ENCODE results near the gene PON3. TPM values are rescaled to one million over a fixed set of nuclear protein-coding genes. Genes with fewer than 3 reads are reported as not detected.

Gene PON3
- total and polyA plus RNA-seq, 4 experiments from 2014 or later: not detected

DNA sequence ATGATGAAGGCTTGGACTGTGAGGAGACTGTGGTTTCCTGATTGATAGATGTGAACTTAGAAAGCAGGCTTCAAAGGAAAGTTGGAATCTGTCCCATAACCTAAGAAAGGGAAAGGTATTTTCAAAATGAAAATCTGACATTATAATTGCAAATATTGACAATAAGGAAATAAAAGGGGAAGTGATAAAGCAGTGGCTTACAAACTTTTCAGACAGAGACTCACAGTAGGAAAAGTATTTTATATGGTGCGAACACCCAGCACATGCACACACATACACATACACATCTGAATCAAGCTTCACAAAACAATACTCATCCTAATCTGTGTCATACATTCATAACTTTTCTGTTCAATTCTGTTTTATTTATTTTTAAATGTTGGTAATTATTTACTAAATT, 76.6 kb downstream of the PON3 start:
- POLR2A ChIA-PET (ENCODE audit: partially characterized antibody): no interaction called here
- H3K27me3 Mint-ChIP-seq: peaks cover 0 to 3% of the 10 kb centered on the region in 2 donors
- no peak overlapping the region for H3K27ac Mint-ChIP-seq
- Histone ChIP-seq H3K27me3 (ENCODE audit: insufficient read depth, low read length) (no peaks in the 10 kb centered on the region), H3K4me1 (ENCODE audit: insufficient read depth, low read length) (no peaks in the 10 kb centered on the region), H3K27ac (ENCODE audit: low read depth, low read length) (no peak overlapping the region), H3K36me3 (ENCODE audit: insufficient read depth, low read length) (no peaks in the 10 kb centered on the region), H3K9me3 (ENCODE audit: control insufficient read depth in 1 of 2, low read length in 2 of 2) (no peaks in the 10 kb centered on the region), H3K4me3 (ENCODE audit: low read length in 2 of 2) (no peak overlapping the region)
- CTCF ChIA-PET (ENCODE audit: partially characterized antibody): no interaction called here
- no peak for DNase-seq
- no peaks in the 10 kb centered on the region for H3K36me3 Mint-ChIP-seq
- H3K4me1 Mint-ChIP-seq: no peaks in the 10 kb centered on the region
- no peak overlapping the region for H3K4me3 Mint-ChIP-seq
- intact Hi-C loops (cut with micrococcal nuclease): no loop called here
- no peaks in the 10 kb centered on the region for H3K9me3 Mint-ChIP-seq

DNA sequence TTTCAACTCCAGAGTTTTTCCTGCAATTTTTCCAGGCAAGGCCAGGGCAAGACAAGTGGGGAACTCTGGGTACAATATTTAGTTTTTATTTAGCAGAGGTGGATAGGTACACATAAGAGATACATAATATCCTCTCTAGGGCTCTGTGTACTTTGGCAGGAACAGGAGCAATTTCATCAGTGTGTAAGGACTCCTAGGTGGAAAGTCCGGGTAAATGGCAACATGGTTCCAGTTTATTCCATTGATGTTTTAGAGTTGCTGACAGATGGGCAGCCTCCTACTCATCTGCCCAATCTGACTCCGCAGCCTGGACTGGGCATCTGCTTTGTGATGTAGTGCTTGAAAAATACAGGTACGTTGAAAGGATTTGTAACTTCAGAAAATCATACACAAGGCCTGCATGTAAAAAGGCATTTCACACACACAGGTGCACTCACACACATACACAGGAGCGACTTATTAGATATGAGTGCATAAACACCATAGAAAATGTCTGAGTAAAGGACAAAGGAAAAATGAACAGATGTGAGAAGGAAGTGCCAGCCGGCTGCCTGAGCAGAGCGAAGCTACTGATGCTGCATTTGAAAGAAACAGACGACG, 77.6 kb downstream of the PON3 start:
- CTCF ChIA-PET (ENCODE audit: partially characterized antibody): no interaction called here
- H3K9me3 Mint-ChIP-seq: peaks cover 0 to 2% (median 0%) of the 10 kb centered on the region in 8 donors
- peaks cover 0 to 3% of the 10 kb centered on the region in 2 donors for H3K27me3 Mint-ChIP-seq
- no peak overlapping the region for H3K27ac Mint-ChIP-seq
- H3K4me3 ChIP-seq (ENCODE audit: low read length in 2 of 2): no peak overlapping the region
- intact Hi-C loops (cut with micrococcal nuclease): no loop called here
- H3K36me3 ChIP-seq (ENCODE audit: insufficient read depth, low read length): no peaks in the 10 kb centered on the region
- POLR2A ChIA-PET (ENCODE audit: partially characterized antibody): no interaction called here
- peaks cover 0 to 2% (median 0%) of the 10 kb centered on the region in 4 donors for H3K4me1 Mint-ChIP-seq
- H3K36me3 Mint-ChIP-seq: no peaks in the 10 kb centered on the region
- H3K27me3 ChIP-seq (ENCODE audit: insufficient read depth, low read length): no peaks in the 10 kb centered on the region
- DNase-seq: no peak
- H3K27ac ChIP-seq (ENCODE audit: low read depth, low read length): no peak overlapping the region
- no peaks in the 10 kb centered on the region for H3K9me3 ChIP-seq (ENCODE audit: control insufficient read depth in 1 of 2, low read length in 2 of 2)
- H3K4me1 ChIP-seq (ENCODE audit: insufficient read depth, low read length): no peaks in the 10 kb centered on the region
- no peak overlapping the region for H3K4me3 Mint-ChIP-seq

DNA sequence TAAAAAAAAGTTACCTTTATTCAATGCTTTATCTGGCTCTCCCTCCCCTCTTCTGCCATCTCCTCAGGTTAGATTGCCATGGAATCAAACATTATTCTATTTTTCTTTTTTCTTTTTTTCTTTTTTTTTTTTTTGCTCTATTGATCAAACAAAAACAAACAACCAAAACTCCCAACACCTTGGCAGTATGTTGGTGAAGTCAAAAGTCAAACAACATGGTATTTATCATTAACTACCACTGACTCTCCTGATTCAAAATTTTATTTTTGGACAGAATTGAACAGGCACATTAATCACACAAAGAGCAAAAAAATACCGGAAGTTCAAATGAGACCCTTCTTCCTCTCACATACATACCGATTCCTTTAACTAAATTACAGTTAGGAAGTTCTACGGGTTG, 78.2 kb downstream of the PON3 start:
- no peaks in the 10 kb centered on the region for H3K36me3 Mint-ChIP-seq
- Histone ChIP-seq H3K4me1 (ENCODE audit: insufficient read depth, low read length) (no peaks in the 10 kb centered on the region), H3K4me3 (ENCODE audit: low read length in 2 of 2) (no peak overlapping the region), H3K27me3 (ENCODE audit: insufficient read depth, low read length) (no peaks in the 10 kb centered on the region), H3K27ac (ENCODE audit: low read depth, low read length) (no peak overlapping the region), H3K9me3 (ENCODE audit: control insufficient read depth in 1 of 2, low read length in 2 of 2) (no peaks in the 10 kb centered on the region), H3K36me3 (ENCODE audit: insufficient read depth, low read length) (no peaks in the 10 kb centered on the region)
- H3K27ac Mint-ChIP-seq: no peak overlapping the region
- H3K4me3 Mint-ChIP-seq: no peak overlapping the region
- peaks cover 0 to 2% (median 0%) of the 10 kb centered on the region in 8 donors for H3K9me3 Mint-ChIP-seq
- POLR2A ChIA-PET (ENCODE audit: partially characterized antibody): no interaction called here
- intact Hi-C loops (cut with micrococcal nuclease): no loop called here
- peaks cover 0 to 3% (median 0%) of the 10 kb centered on the region in 4 donors for H3K4me1 Mint-ChIP-seq
- H3K27me3 Mint-ChIP-seq: peaks cover 0 to 4% of the 10 kb centered on the region in 2 donors
- CTCF ChIA-PET (ENCODE audit: partially characterized antibody): no interaction called here
- no peak for DNase-seq

DNA sequence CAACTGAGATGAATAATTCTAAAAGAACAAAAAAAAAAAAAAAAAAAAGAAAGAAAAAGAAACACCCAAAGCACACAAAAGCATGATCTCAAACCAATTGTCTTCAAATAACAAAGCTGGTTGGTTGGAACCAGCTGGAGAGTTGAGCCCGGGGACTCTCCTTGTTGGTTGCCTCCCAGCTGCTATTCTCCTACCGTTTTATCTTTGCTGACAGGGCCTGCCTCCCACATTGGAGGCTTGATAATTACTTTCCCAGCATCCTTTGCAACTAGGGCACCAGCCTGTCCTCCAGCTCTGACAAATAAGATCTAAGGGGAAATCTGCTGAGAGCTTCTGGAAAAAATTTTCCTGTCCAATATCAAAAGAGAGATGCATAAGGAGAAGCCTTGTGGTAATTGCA, 78.6 kb downstream of the PON3 start:
- H3K27ac ChIP-seq (ENCODE audit: low read depth, low read length): no peak overlapping the region
- H3K9me3 ChIP-seq (ENCODE audit: control insufficient read depth in 1 of 2, low read length in 2 of 2): no peaks in the 10 kb centered on the region
- intact Hi-C loops (cut with micrococcal nuclease): no loop called here
- H3K27me3 ChIP-seq (ENCODE audit: insufficient read depth, low read length): no peaks in the 10 kb centered on the region
- Mint-ChIP-seq H3K4me3 (no peak overlapping the region), H3K27me3 (peaks cover 0 to 7% of the 10 kb centered on the region in 2 donors), H3K4me1 (peaks cover 0 to 3% (median 0%) of the 10 kb centered on the region in 4 donors), H3K27ac (no peak overlapping the region), H3K36me3 (no peaks in the 10 kb centered on the region), H3K9me3 (peaks cover 0 to 2% (median 0%) of the 10 kb centered on the region in 8 donors)
- no peak for DNase-seq
- CTCF ChIA-PET (ENCODE audit: partially characterized antibody): no interaction called here
- no peaks in the 10 kb centered on the region for H3K4me1 ChIP-seq (ENCODE audit: insufficient read depth, low read length)
- no peak overlapping the region for H3K4me3 ChIP-seq (ENCODE audit: low read length in 2 of 2)
- no peaks in the 10 kb centered on the region for H3K36me3 ChIP-seq (ENCODE audit: insufficient read depth, low read length)
- POLR2A ChIA-PET (ENCODE audit: partially characterized antibody): no interaction called here

DNA sequence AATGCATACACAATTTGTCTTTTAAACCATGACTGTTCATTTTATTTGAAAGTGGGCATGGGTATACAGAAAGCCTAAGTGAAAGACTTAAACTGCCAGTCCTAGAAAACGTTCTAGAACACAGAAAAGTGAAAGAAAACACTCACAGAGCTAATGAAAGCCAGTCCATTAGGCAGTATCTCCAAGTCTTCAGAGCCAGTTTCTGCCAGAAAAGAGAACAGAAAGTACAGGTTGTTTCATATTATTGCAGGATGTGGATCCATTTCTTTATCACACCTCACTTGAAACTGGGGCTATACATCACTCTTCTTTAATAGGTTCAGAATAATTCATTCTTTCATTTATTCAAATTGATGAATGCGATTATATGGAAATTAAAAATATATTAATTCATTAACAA, 79.6 kb downstream of the PON3 start:
- H3K36me3 Mint-ChIP-seq: no peaks in the 10 kb centered on the region
- CTCF ChIA-PET (ENCODE audit: partially characterized antibody): no interaction called here
- Histone ChIP-seq H3K9me3 (ENCODE audit: control insufficient read depth in 1 of 2, low read length in 2 of 2) (no peaks in the 10 kb centered on the region), H3K4me1 (ENCODE audit: insufficient read depth, low read length) (no peaks in the 10 kb centered on the region), H3K27ac (ENCODE audit: low read depth, low read length) (no peak overlapping the region), H3K36me3 (ENCODE audit: insufficient read depth, low read length) (no peaks in the 10 kb centered on the region), H3K27me3 (ENCODE audit: insufficient read depth, low read length) (no peaks in the 10 kb centered on the region), H3K4me3 (ENCODE audit: low read length in 2 of 2) (no peak overlapping the region)
- POLR2A ChIA-PET (ENCODE audit: partially characterized antibody): no interaction called here
- no peak for DNase-seq
- no peak overlapping the region for H3K4me3 Mint-ChIP-seq
- no peak overlapping the region for H3K27ac Mint-ChIP-seq
- peaks cover 0 to 3% (median 0%) of the 10 kb centered on the region in 4 donors for H3K4me1 Mint-ChIP-seq
- peaks cover 0 to 7% of the 10 kb centered on the region in 2 donors for H3K27me3 Mint-ChIP-seq
- peaks cover 0 to 2% (median 0%) of the 10 kb centered on the region in 8 donors for H3K9me3 Mint-ChIP-seq
- intact Hi-C loops (cut with micrococcal nuclease): no loop called here

DNA sequence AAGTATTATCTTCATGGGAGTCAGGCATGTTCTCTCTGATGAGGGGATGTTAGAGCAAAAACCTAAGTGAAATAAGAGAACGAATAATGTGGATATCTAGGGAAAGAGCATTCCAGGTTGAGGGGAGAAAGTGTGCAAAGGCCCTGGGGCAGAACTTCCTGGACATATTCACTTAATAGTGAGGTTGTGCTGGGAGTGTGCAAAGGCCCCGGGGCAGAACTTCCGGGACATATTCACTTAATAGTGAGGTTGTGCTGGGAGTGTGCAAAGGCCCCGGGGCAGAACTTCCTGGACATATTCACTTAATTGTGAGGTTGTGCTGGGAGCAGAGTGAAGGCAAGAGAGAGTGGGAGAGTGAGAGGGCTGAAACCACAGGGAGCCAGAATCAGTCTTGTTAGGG, 83.6 kb downstream of the PON3 start:
- H3K36me3 ChIP-seq (ENCODE audit: insufficient read depth, low read length): no peaks in the 10 kb centered on the region
- no peak overlapping the region for H3K27ac ChIP-seq (ENCODE audit: low read depth, low read length)
- no peaks in the 10 kb centered on the region for H3K4me1 ChIP-seq (ENCODE audit: insufficient read depth, low read length)
- POLR2A ChIA-PET (ENCODE audit: partially characterized antibody): no interaction called here
- peaks cover 0 to 12% of the 10 kb centered on the region in 2 donors for H3K27me3 Mint-ChIP-seq
- intact Hi-C loops (cut with micrococcal nuclease): no loop called here
- H3K27ac Mint-ChIP-seq: no peak overlapping the region
- peaks cover 0 to 3% (median 0%) of the 10 kb centered on the region in 4 donors for H3K4me1 Mint-ChIP-seq
- CTCF ChIA-PET (ENCODE audit: partially characterized antibody): no interaction called here
- no peaks in the 10 kb centered on the region for H3K9me3 ChIP-seq (ENCODE audit: control insufficient read depth in 1 of 2, low read length in 2 of 2)
- H3K27me3 ChIP-seq (ENCODE audit: insufficient read depth, low read length): no peaks in the 10 kb centered on the region
- no peak overlapping the region for H3K4me3 ChIP-seq (ENCODE audit: low read length in 2 of 2)
- DNase-seq: no peak
- H3K9me3 Mint-ChIP-seq: peaks cover 0 to 2% (median 0%) of the 10 kb centered on the region in 8 donors
- no peak overlapping the region for H3K4me3 Mint-ChIP-seq
- no peaks in the 10 kb centered on the region for H3K36me3 Mint-ChIP-seq

DNA sequence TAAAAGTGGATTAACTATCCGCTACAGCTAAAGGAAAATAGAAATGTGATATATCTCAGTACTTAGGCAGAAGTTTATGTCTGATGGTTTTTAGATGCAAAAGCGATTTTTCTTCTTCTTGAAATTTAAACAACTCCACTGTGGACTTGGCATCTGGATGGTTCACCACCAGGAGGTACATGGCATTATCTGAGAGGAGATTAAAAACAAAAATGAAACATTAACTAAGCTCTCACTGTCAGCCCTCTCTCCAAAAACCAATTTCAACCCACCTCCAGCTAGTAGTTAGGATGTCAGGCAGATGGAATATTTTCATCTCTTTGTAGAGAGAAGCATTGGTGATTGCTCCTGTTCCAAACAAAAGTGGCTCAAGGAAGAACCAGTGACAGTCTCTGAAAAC, 84.8 kb downstream of the PON3 start:
- Mint-ChIP-seq H3K36me3 (no peaks in the 10 kb centered on the region), H3K27ac (no peak overlapping the region), H3K9me3 (peaks cover 0 to 2% (median 0%) of the 10 kb centered on the region in 8 donors), H3K4me1 (peaks cover 0 to 3% (median 0%) of the 10 kb centered on the region in 4 donors), H3K27me3 (peaks cover 0 to 12% of the 10 kb centered on the region in 2 donors), H3K4me3 (no peak overlapping the region)
- no peaks in the 10 kb centered on the region for H3K27me3 ChIP-seq (ENCODE audit: insufficient read depth, low read length)
- ChIA-PET POLR2A (ENCODE audit: partially characterized antibody) (no interaction called here), CTCF (ENCODE audit: partially characterized antibody) (no interaction called here)
- no peaks in the 10 kb centered on the region for H3K9me3 ChIP-seq (ENCODE audit: control insufficient read depth in 1 of 2, low read length in 2 of 2)
- H3K27ac ChIP-seq (ENCODE audit: low read depth, low read length): no peak overlapping the region
- no peaks in the 10 kb centered on the region for H3K36me3 ChIP-seq (ENCODE audit: insufficient read depth, low read length)
- H3K4me1 ChIP-seq (ENCODE audit: insufficient read depth, low read length): no peaks in the 10 kb centered on the region
- no peak overlapping the region for H3K4me3 ChIP-seq (ENCODE audit: low read length in 2 of 2)
- intact Hi-C loops (cut with micrococcal nuclease): no loop called here
- DNase-seq: no peak

DNA sequence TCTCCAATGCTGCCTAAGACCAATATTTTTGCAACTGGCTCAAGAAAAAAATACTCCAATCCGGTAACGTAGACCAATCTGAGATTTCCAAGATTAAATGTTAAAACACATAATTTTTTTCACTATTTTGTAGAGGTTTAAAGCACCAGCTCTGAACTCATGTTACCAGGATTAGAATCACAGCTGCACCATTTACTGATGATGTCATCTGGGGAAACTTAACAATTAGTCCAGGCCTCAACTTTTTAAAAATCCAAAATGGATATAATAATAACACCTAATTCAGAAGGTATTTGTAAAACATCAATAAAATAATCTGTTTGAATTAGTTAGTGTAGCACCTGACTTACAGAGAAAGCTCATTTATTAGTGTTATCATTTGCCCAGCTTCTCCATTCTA, 86.2 kb downstream of the PON3 start:
- H3K36me3 Mint-ChIP-seq: no peaks in the 10 kb centered on the region
- ChIA-PET CTCF (ENCODE audit: partially characterized antibody) (no interaction called here), POLR2A (ENCODE audit: partially characterized antibody) (no interaction called here)
- Histone ChIP-seq H3K4me3 (ENCODE audit: low read length in 2 of 2) (no peak overlapping the region), H3K36me3 (ENCODE audit: insufficient read depth, low read length) (no peaks in the 10 kb centered on the region), H3K9me3 (ENCODE audit: control insufficient read depth in 1 of 2, low read length in 2 of 2) (no peaks in the 10 kb centered on the region), H3K4me1 (ENCODE audit: insufficient read depth, low read length) (no peaks in the 10 kb centered on the region), H3K27me3 (ENCODE audit: insufficient read depth, low read length) (no peaks in the 10 kb centered on the region), H3K27ac (ENCODE audit: low read depth, low read length) (no peak overlapping the region)
- peaks cover 0 to 3% (median 0%) of the 10 kb centered on the region in 4 donors for H3K4me1 Mint-ChIP-seq
- peaks cover 0 to 13% of the 10 kb centered on the region in 2 donors for H3K27me3 Mint-ChIP-seq
- no peak for DNase-seq
- H3K27ac Mint-ChIP-seq: no peak overlapping the region
- intact Hi-C loops (cut with micrococcal nuclease): no loop called here
- no peak overlapping the region for H3K4me3 Mint-ChIP-seq
- H3K9me3 Mint-ChIP-seq: peaks cover 0 to 2% (median 0%) of the 10 kb centered on the region in 8 donors
